HAP-1 (cell line): ENCODE results near the gene NUAK1.

Experiments used
- DNase-seq, 2 experiments: peaks; one replicate each; pipeline ENCODE4 v3.0.0-alpha.2; 2016 to 2020; ENCODE audit warnings: low spot score in 2 of 2
- H3K27me3 ChIP-seq: fragments of 250-450 bp; sonication (Bioruptor Pico); 2 replicates; pipeline ENCODE4 v1.5.1; 2020; ENCODE audit warnings: low read depth, mild to moderate bottlenecking, moderate library complexity
- H3K36me3 ChIP-seq: fragments of 250-450 bp; sonication (Bioruptor Pico); replicated peaks from 2 replicates; pipeline ENCODE4 v1.5.1; 2020; ENCODE audit warnings: mild to moderate bottlenecking
- H3K4me1 ChIP-seq: fragments of 250-450 bp; sonication (Bioruptor Pico); 2 replicates; pipeline ENCODE4 v1.5.1; 2020; ENCODE audit warnings: mild to moderate bottlenecking
- H3K4me3 ChIP-seq: fragments of 250-450 bp; sonication (Bioruptor Pico); 2 replicates; pipeline ENCODE4 v1.5.1; 2020; ENCODE audit warnings: mild to moderate bottlenecking, moderate library complexity
- H3K9me3 ChIP-seq: fragments of 250-450 bp; sonication (Bioruptor Pico); 2 replicates; pipeline ENCODE4 v1.5.1; 2020; ENCODE audit warnings: mild to moderate bottlenecking, moderate library complexity
- in situ Hi-C: fragments of 300-500 bp; cut with MboI; formaldehyde crosslinking; loops from 3 replicates; pipeline ENCODE4 v1.14.3; 2020; ENCODE audit warnings: low sequenced_read_pairs, inconsistent platforms, mixed read lengths

NUAK1 gene

GRCh38 chr12:106054049-106054448 is 84.7 kb downstream of the NUAK1 start:
- in situ Hi-C loops, result no loop called here
- H3K4me1 ChIP-seq, result no peaks in the 10 kb centered on the region
- no peaks in the 10 kb centered on the region for H3K36me3 ChIP-seq
- H3K4me3 ChIP-seq, result no peak overlapping the region
- no peaks in the 10 kb centered on the region for H3K27me3 ChIP-seq
- no peaks in the 10 kb centered on the region for H3K9me3 ChIP-seq
- DNase-seq, result no peak

- H3K4me1 ChIP-seq, result no peaks in the 10 kb centered on the region
- no peak overlapping the region for H3K4me3 ChIP-seq
- no peak for DNase-seq
- in situ Hi-C loops, result no loop called here
- H3K9me3 ChIP-seq, result no peaks in the 10 kb centered on the region
- no peaks in the 10 kb centered on the region for H3K36me3 ChIP-seq
- H3K27me3 ChIP-seq, result no peaks in the 10 kb centered on the region
Observed at GRCh38 chr12:106051853-106052531, 86.8 kb downstream of the NUAK1 start.

GRCh38 chr12:106049546-106049945 is 89.2 kb downstream of the NUAK1 start:
- in situ Hi-C loops, result no loop called here
- no peak for DNase-seq
- Histone ChIP-seq H3K27me3 (no peaks in the 10 kb centered on the region), H3K4me1 (no peaks in the 10 kb centered on the region), H3K9me3 (no peaks in the 10 kb centered on the region), H3K4me3 (no peak overlapping the region), H3K36me3 (no peaks in the 10 kb centered on the region)

GRCh38 chr12:106049105-106049504 is 89.6 kb downstream of the NUAK1 start:
- in situ Hi-C loops, result no loop called here
- no peaks in the 10 kb centered on the region for H3K27me3 ChIP-seq
- no peaks in the 10 kb centered on the region for H3K4me1 ChIP-seq
- no peak overlapping the region for H3K4me3 ChIP-seq
- no peaks in the 10 kb centered on the region for H3K9me3 ChIP-seq
- DNase-seq, result no peak
- no peaks in the 10 kb centered on the region for H3K36me3 ChIP-seq

- in situ Hi-C loops, result no loop called here
Observed at GRCh38 chr12:106048676-106049075, 90.1 kb downstream of the NUAK1 start.

GRCh38 chr12:106048016-106048415 is 90.7 kb downstream of the NUAK1 start:
- Histone ChIP-seq H3K9me3 (no peaks in the 10 kb centered on the region), H3K27me3 (no peaks in the 10 kb centered on the region), H3K36me3 (no peaks in the 10 kb centered on the region), H3K4me1 (no peaks in the 10 kb centered on the region), H3K4me3 (no peak overlapping the region)
- in situ Hi-C loops, result no loop called here
- no peak for DNase-seq

More at GRCh38 chr12:106048676-106049075, 90.1 kb downstream of the NUAK1 start:
- no peaks in the 10 kb centered on the region for H3K9me3 ChIP-seq
- no peaks in the 10 kb centered on the region for H3K4me1 ChIP-seq
- no peak overlapping the region for H3K4me3 ChIP-seq
- H3K36me3 ChIP-seq, result no peaks in the 10 kb centered on the region
- DNase-seq, result no peak
- H3K27me3 ChIP-seq, result no peaks in the 10 kb centered on the region

GRCh38 chr12:106046947-106047346 is 91.8 kb downstream of the NUAK1 start:
- Histone ChIP-seq H3K9me3 (no peaks in the 10 kb centered on the region), H3K4me1 (no peaks in the 10 kb centered on the region), H3K36me3 (no peaks in the 10 kb centered on the region), H3K27me3 (no peaks in the 10 kb centered on the region), H3K4me3 (no peak overlapping the region)
- DNase-seq, result no peak
- in situ Hi-C loops, result no loop called here

- in situ Hi-C loops, result no loop called here
- Histone ChIP-seq H3K4me1 (no peaks in the 10 kb centered on the region), H3K27me3 (no peaks in the 10 kb centered on the region), H3K36me3 (no peaks in the 10 kb centered on the region), H3K4me3 (no peak overlapping the region), H3K9me3 (no peaks in the 10 kb centered on the region)
- DNase-seq, result no peak
Observed at GRCh38 chr12:106046301-106046846, 92.4 kb downstream of the NUAK1 start.

GRCh38 chr12:106045251-106045674 is 93.5 kb downstream of the NUAK1 start:
- in situ Hi-C loops, result no loop called here
- Histone ChIP-seq H3K4me1 (no peaks in the 10 kb centered on the region), H3K4me3 (no peak overlapping the region), H3K36me3 (no peaks in the 10 kb centered on the region), H3K27me3 (no peaks in the 10 kb centered on the region), H3K9me3 (no peaks in the 10 kb centered on the region)
- DNase-seq, result no peak

GRCh38 chr12:106044773-106045172 is 94.0 kb downstream of the NUAK1 start:
- DNase-seq, result no peak
- no peaks in the 10 kb centered on the region for H3K4me1 ChIP-seq
- no peaks in the 10 kb centered on the region for H3K27me3 ChIP-seq
- in situ Hi-C loops, result no loop called here
- no peak overlapping the region for H3K4me3 ChIP-seq
- H3K36me3 ChIP-seq, result no peaks in the 10 kb centered on the region
- H3K9me3 ChIP-seq, result no peaks in the 10 kb centered on the region

GRCh38 chr12:106042037-106042436 is 96.7 kb downstream of the NUAK1 start:
- no peaks in the 10 kb centered on the region for H3K27me3 ChIP-seq
- no peaks in the 10 kb centered on the region for H3K36me3 ChIP-seq
- no peaks in the 10 kb centered on the region for H3K4me1 ChIP-seq
- no peaks in the 10 kb centered on the region for H3K9me3 ChIP-seq
- no peak overlapping the region for H3K4me3 ChIP-seq
- in situ Hi-C loops, result no loop called here
- DNase-seq, result no peak

- in situ Hi-C loops, result no loop called here
- no peaks in the 10 kb centered on the region for H3K4me1 ChIP-seq
- no peaks in the 10 kb centered on the region for H3K36me3 ChIP-seq
- no peak for DNase-seq
- no peaks in the 10 kb centered on the region for H3K27me3 ChIP-seq
- no peak overlapping the region for H3K4me3 ChIP-seq
- no peaks in the 10 kb centered on the region for H3K9me3 ChIP-seq
Observed at GRCh38 chr12:106040521-106040920, 98.2 kb downstream of the NUAK1 start.

- H3K27me3 ChIP-seq, result no peaks in the 10 kb centered on the region
- H3K4me3 ChIP-seq, result no peak overlapping the region
- no peaks in the 10 kb centered on the region for H3K4me1 ChIP-seq
- H3K36me3 ChIP-seq, result no peaks in the 10 kb centered on the region
- no peaks in the 10 kb centered on the region for H3K9me3 ChIP-seq
- no peak for DNase-seq
- in situ Hi-C loops, result no loop called here
Observed at GRCh38 chr12:106039646-106040404, 98.9 kb downstream of the NUAK1 start.

GRCh38 chr12:106039242-106039641 is 99.5 kb downstream of the NUAK1 start:
- Histone ChIP-seq H3K9me3 (no peaks in the 10 kb centered on the region), H3K27me3 (no peaks in the 10 kb centered on the region), H3K36me3 (no peaks in the 10 kb centered on the region), H3K4me3 (no peak overlapping the region), H3K4me1 (no peaks in the 10 kb centered on the region)
- in situ Hi-C loops, result no loop called here
- DNase-seq, result no peak
